Measurements from ENCODE around the gene ERBB4.

ERBB4 gene

GRCh38 chr2:212007972-212008371, 530.6 kb downstream of the ERBB4 start:
- Histone ChIP-seq H3K27ac (ENCODE audit: low read depth in 2 of 2, low read length in 2 of 2) (no peak overlapping the region), H3K27me3 (ENCODE audit: control insufficient read depth in 2 of 2, insufficient read depth in 2 of 2, low read length in 2 of 2) (no peaks in the 10 kb centered on the region)

GRCh38 chr2:212005085-212005671, 533.4 kb downstream of the ERBB4 start:
- no peaks in the 10 kb centered on the region for H3K27me3 ChIP-seq (ENCODE audit: control insufficient read depth in 2 of 2, insufficient read depth in 2 of 2, low read length in 2 of 2)
- no peaks in the 10 kb centered on the region for H3K36me3 ChIP-seq (ENCODE audit: control insufficient read depth in 2 of 2, insufficient read depth in 2 of 2, low read length in 2 of 2)
- no peak overlapping the region for H3K4me3 ChIP-seq (ENCODE audit: low read length in 2 of 2)
- no peaks in the 10 kb centered on the region for H3K4me1 ChIP-seq (ENCODE audit: control insufficient read depth in 2 of 2, insufficient read depth in 2 of 2, low read length in 2 of 2)
- H3K9me3 ChIP-seq (ENCODE audit: control insufficient read depth in 2 of 2, low read length in 2 of 2): no peaks in the 10 kb centered on the region
- no peak overlapping the region for H3K27ac ChIP-seq (ENCODE audit: low read depth in 2 of 2, low read length in 2 of 2)
- no peak overlapping the region for H3K9ac ChIP-seq (ENCODE audit: low read depth in 1 of 2, low read length in 2 of 2)

More at GRCh38 chr2:212007972-212008371, 530.6 kb downstream of the ERBB4 start:
- no peaks in the 10 kb centered on the region for H3K36me3 ChIP-seq (ENCODE audit: control insufficient read depth in 2 of 2, insufficient read depth in 2 of 2, low read length in 2 of 2)
- H3K4me3 ChIP-seq (ENCODE audit: low read length in 2 of 2): no peak overlapping the region
- no peaks in the 10 kb centered on the region for H3K4me1 ChIP-seq (ENCODE audit: control insufficient read depth in 2 of 2, insufficient read depth in 2 of 2, low read length in 2 of 2)
- H3K9me3 ChIP-seq (ENCODE audit: control insufficient read depth in 2 of 2, low read length in 2 of 2): no peaks in the 10 kb centered on the region
- no peak overlapping the region for H3K9ac ChIP-seq (ENCODE audit: low read depth in 1 of 2, low read length in 2 of 2)

GRCh38 chr2:212001325-212001724, 537.3 kb downstream of the ERBB4 start:
- H3K27me3 ChIP-seq (ENCODE audit: control insufficient read depth in 2 of 2, insufficient read depth in 2 of 2, low read length in 2 of 2): no peaks in the 10 kb centered on the region
- no peak overlapping the region for H3K4me3 ChIP-seq (ENCODE audit: low read length in 2 of 2)
- no peaks in the 10 kb centered on the region for H3K4me1 ChIP-seq (ENCODE audit: control insufficient read depth in 2 of 2, insufficient read depth in 2 of 2, low read length in 2 of 2)
- no peak overlapping the region for H3K27ac ChIP-seq (ENCODE audit: low read depth in 2 of 2, low read length in 2 of 2)
- H3K36me3 ChIP-seq (ENCODE audit: control insufficient read depth in 2 of 2, insufficient read depth in 2 of 2, low read length in 2 of 2): no peaks in the 10 kb centered on the region
- no peaks in the 10 kb centered on the region for H3K9me3 ChIP-seq (ENCODE audit: control insufficient read depth in 2 of 2, low read length in 2 of 2)
- no peak overlapping the region for H3K9ac ChIP-seq (ENCODE audit: low read depth in 1 of 2, low read length in 2 of 2)

- H3K4me3 ChIP-seq (ENCODE audit: low read length in 2 of 2): no peak overlapping the region
Observed at GRCh38 chr2:211996857-211997256, 541.7 kb downstream of the ERBB4 start.

GRCh38 chr2:211994806-211995205, 543.8 kb downstream of the ERBB4 start:
- H3K9ac ChIP-seq (ENCODE audit: low read depth in 1 of 2, low read length in 2 of 2): no peak overlapping the region
- H3K4me3 ChIP-seq (ENCODE audit: low read length in 2 of 2): no peak overlapping the region
- no peaks in the 10 kb centered on the region for H3K4me1 ChIP-seq (ENCODE audit: control insufficient read depth in 2 of 2, insufficient read depth in 2 of 2, low read length in 2 of 2)
- H3K9me3 ChIP-seq (ENCODE audit: control insufficient read depth in 2 of 2, low read length in 2 of 2): no peaks in the 10 kb centered on the region
- no peaks in the 10 kb centered on the region for H3K27me3 ChIP-seq (ENCODE audit: control insufficient read depth in 2 of 2, insufficient read depth in 2 of 2, low read length in 2 of 2)
- H3K27ac ChIP-seq (ENCODE audit: low read depth in 2 of 2, low read length in 2 of 2): no peak overlapping the region
- no peaks in the 10 kb centered on the region for H3K36me3 ChIP-seq (ENCODE audit: control insufficient read depth in 2 of 2, insufficient read depth in 2 of 2, low read length in 2 of 2)

More at GRCh38 chr2:211996857-211997256, 541.7 kb downstream of the ERBB4 start:
- Histone ChIP-seq H3K9ac (ENCODE audit: low read depth in 1 of 2, low read length in 2 of 2) (no peak overlapping the region), H3K4me1 (ENCODE audit: control insufficient read depth in 2 of 2, insufficient read depth in 2 of 2, low read length in 2 of 2) (no peaks in the 10 kb centered on the region), H3K27me3 (ENCODE audit: control insufficient read depth in 2 of 2, insufficient read depth in 2 of 2, low read length in 2 of 2) (no peaks in the 10 kb centered on the region), H3K9me3 (ENCODE audit: control insufficient read depth in 2 of 2, low read length in 2 of 2) (no peaks in the 10 kb centered on the region), H3K27ac (ENCODE audit: low read depth in 2 of 2, low read length in 2 of 2) (no peak overlapping the region), H3K36me3 (ENCODE audit: control insufficient read depth in 2 of 2, insufficient read depth in 2 of 2, low read length in 2 of 2) (no peaks in the 10 kb centered on the region)

- Histone ChIP-seq H3K9me3 (ENCODE audit: control insufficient read depth in 2 of 2, low read length in 2 of 2) (no peaks in the 10 kb centered on the region), H3K27ac (ENCODE audit: low read depth in 2 of 2, low read length in 2 of 2) (no peak overlapping the region), H3K4me1 (ENCODE audit: control insufficient read depth in 2 of 2, insufficient read depth in 2 of 2, low read length in 2 of 2) (no peaks in the 10 kb centered on the region), H3K9ac (ENCODE audit: low read depth in 1 of 2, low read length in 2 of 2) (no peak overlapping the region), H3K36me3 (ENCODE audit: control insufficient read depth in 2 of 2, insufficient read depth in 2 of 2, low read length in 2 of 2) (no peaks in the 10 kb centered on the region), H3K27me3 (ENCODE audit: control insufficient read depth in 2 of 2, insufficient read depth in 2 of 2, low read length in 2 of 2) (no peaks in the 10 kb centered on the region), H3K4me3 (ENCODE audit: low read length in 2 of 2) (no peak overlapping the region)
Observed at GRCh38 chr2:211990335-211990734, 548.3 kb downstream of the ERBB4 start.

GRCh38 chr2:211986313-211986712, 552.3 kb downstream of the ERBB4 start:
- no peak overlapping the region for H3K9ac ChIP-seq (ENCODE audit: low read depth in 1 of 2, low read length in 2 of 2)
- no peak overlapping the region for H3K27ac ChIP-seq (ENCODE audit: low read depth in 2 of 2, low read length in 2 of 2)
- no peaks in the 10 kb centered on the region for H3K27me3 ChIP-seq (ENCODE audit: control insufficient read depth in 2 of 2, insufficient read depth in 2 of 2, low read length in 2 of 2)
- H3K9me3 ChIP-seq (ENCODE audit: control insufficient read depth in 2 of 2, low read length in 2 of 2): no peaks in the 10 kb centered on the region
- H3K36me3 ChIP-seq (ENCODE audit: control insufficient read depth in 2 of 2, insufficient read depth in 2 of 2, low read length in 2 of 2): no peaks in the 10 kb centered on the region
- H3K4me1 ChIP-seq (ENCODE audit: control insufficient read depth in 2 of 2, insufficient read depth in 2 of 2, low read length in 2 of 2): no peaks in the 10 kb centered on the region
- no peak overlapping the region for H3K4me3 ChIP-seq (ENCODE audit: low read length in 2 of 2)

GRCh38 chr2:211985393-211985792, 553.2 kb downstream of the ERBB4 start:
- H3K27me3 ChIP-seq (ENCODE audit: control insufficient read depth in 2 of 2, insufficient read depth in 2 of 2, low read length in 2 of 2): no peaks in the 10 kb centered on the region
- no peak overlapping the region for H3K9ac ChIP-seq (ENCODE audit: low read depth in 1 of 2, low read length in 2 of 2)
- no peaks in the 10 kb centered on the region for H3K4me1 ChIP-seq (ENCODE audit: control insufficient read depth in 2 of 2, insufficient read depth in 2 of 2, low read length in 2 of 2)
- H3K27ac ChIP-seq (ENCODE audit: low read depth in 2 of 2, low read length in 2 of 2): no peak overlapping the region
- no peaks in the 10 kb centered on the region for H3K9me3 ChIP-seq (ENCODE audit: control insufficient read depth in 2 of 2, low read length in 2 of 2)
- no peaks in the 10 kb centered on the region for H3K36me3 ChIP-seq (ENCODE audit: control insufficient read depth in 2 of 2, insufficient read depth in 2 of 2, low read length in 2 of 2)
- no peak overlapping the region for H3K4me3 ChIP-seq (ENCODE audit: low read length in 2 of 2)

- H3K27ac ChIP-seq (ENCODE audit: low read depth in 2 of 2, low read length in 2 of 2): no peak overlapping the region
- H3K9ac ChIP-seq (ENCODE audit: low read depth in 1 of 2, low read length in 2 of 2): no peak overlapping the region
- no peaks in the 10 kb centered on the region for H3K4me1 ChIP-seq (ENCODE audit: control insufficient read depth in 2 of 2, insufficient read depth in 2 of 2, low read length in 2 of 2)
- H3K4me3 ChIP-seq (ENCODE audit: low read length in 2 of 2): no peak overlapping the region
- no peaks in the 10 kb centered on the region for H3K27me3 ChIP-seq (ENCODE audit: control insufficient read depth in 2 of 2, insufficient read depth in 2 of 2, low read length in 2 of 2)
- H3K36me3 ChIP-seq (ENCODE audit: control insufficient read depth in 2 of 2, insufficient read depth in 2 of 2, low read length in 2 of 2): no peaks in the 10 kb centered on the region
- H3K9me3 ChIP-seq (ENCODE audit: control insufficient read depth in 2 of 2, low read length in 2 of 2): no peaks in the 10 kb centered on the region
Observed at GRCh38 chr2:211982162-211982561, 556.4 kb downstream of the ERBB4 start.

GRCh38 chr2:211981451-211981850, 557.2 kb downstream of the ERBB4 start:
- H3K27ac ChIP-seq (ENCODE audit: low read depth in 2 of 2, low read length in 2 of 2): no peak overlapping the region
- H3K36me3 ChIP-seq (ENCODE audit: control insufficient read depth in 2 of 2, insufficient read depth in 2 of 2, low read length in 2 of 2): no peaks in the 10 kb centered on the region
- H3K4me1 ChIP-seq (ENCODE audit: control insufficient read depth in 2 of 2, insufficient read depth in 2 of 2, low read length in 2 of 2): no peaks in the 10 kb centered on the region
- no peak overlapping the region for H3K9ac ChIP-seq (ENCODE audit: low read depth in 1 of 2, low read length in 2 of 2)
- H3K9me3 ChIP-seq (ENCODE audit: control insufficient read depth in 2 of 2, low read length in 2 of 2): no peaks in the 10 kb centered on the region
- H3K27me3 ChIP-seq (ENCODE audit: control insufficient read depth in 2 of 2, insufficient read depth in 2 of 2, low read length in 2 of 2): no peaks in the 10 kb centered on the region
- no peak overlapping the region for H3K4me3 ChIP-seq (ENCODE audit: low read length in 2 of 2)

- no peaks in the 10 kb centered on the region for H3K27me3 ChIP-seq (ENCODE audit: control insufficient read depth in 2 of 2, insufficient read depth in 2 of 2, low read length in 2 of 2)
- no peaks in the 10 kb centered on the region for H3K36me3 ChIP-seq (ENCODE audit: control insufficient read depth in 2 of 2, insufficient read depth in 2 of 2, low read length in 2 of 2)
- H3K4me1 ChIP-seq (ENCODE audit: control insufficient read depth in 2 of 2, insufficient read depth in 2 of 2, low read length in 2 of 2): no peaks in the 10 kb centered on the region
- H3K9ac ChIP-seq (ENCODE audit: low read depth in 1 of 2, low read length in 2 of 2): no peak overlapping the region
- no peak overlapping the region for H3K27ac ChIP-seq (ENCODE audit: low read depth in 2 of 2, low read length in 2 of 2)
- no peaks in the 10 kb centered on the region for H3K9me3 ChIP-seq (ENCODE audit: control insufficient read depth in 2 of 2, low read length in 2 of 2)
- H3K4me3 ChIP-seq (ENCODE audit: low read length in 2 of 2): no peak overlapping the region
Observed at GRCh38 chr2:211976076-211976475, 562.5 kb downstream of the ERBB4 start.

Data from mucosa of rectum (tissue), 2 donors.